ENCODE results near the gene CEACAM16.

DNA sequence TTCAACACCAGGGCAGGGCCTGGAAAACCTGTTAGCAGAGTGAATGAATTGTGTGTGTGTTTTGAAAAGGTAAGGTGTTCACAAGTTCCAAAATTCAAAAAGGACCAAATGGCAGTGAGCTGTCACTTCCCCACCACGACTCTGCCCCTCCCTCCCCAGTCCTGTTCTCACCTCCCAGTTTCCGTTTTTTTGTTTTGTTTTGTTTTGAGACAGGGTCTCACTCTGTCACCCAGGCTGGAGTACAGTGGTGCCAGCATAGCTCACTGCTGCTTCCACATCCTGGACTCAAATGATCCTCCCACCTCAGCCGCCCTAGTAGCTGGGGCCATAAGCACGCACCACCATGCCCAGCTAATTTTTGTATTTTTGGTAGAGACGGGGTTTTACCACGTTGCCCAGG is 29.2 kb downstream of the CEACAM16 start:
- TF ChIP-seq, protein P1, sequence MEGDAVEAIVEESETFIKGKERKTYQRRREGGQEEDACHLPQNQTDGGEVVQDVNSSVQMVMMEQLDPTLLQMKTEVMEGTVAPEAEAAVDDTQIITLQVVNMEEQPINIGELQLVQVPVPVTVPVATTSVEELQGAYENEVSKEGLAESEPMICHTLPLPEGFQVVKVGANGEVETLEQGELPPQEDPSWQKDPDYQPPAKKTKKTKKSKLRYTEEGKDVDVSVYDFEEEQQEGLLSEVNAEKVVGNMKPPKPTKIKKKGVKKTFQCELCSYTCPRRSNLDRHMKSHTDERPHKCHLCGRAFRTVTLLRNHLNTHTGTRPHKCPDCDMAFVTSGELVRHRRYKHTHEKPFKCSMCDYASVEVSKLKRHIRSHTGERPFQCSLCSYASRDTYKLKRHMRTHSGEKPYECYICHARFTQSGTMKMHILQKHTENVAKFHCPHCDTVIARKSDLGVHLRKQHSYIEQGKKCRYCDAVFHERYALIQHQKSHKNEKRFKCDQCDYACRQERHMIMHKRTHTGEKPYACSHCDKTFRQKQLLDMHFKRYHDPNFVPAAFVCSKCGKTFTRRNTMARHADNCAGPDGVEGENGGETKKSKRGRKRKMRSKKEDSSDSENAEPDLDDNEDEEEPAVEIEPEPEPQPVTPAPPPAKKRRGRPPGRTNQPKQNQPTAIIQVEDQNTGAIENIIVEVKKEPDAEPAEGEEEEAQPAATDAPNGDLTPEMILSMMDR (IDR thresholded peaks at IDR 0.05): no peak
- no peak for TF ChIP-seq POLR2A (IDR thresholded peaks at IDR 0.05)

All from Peyer's patch (tissue), 4 donors.